Loucy (cell line): Measurements from ENCODE around the gene EIPR1.
"Not testable (repeated sequence)": the region's sequence is repeated elsewhere in the genome, so short reads cannot be mapped to it uniquely, and the experiment has no call there.

Source experiments
- CTCF ChIP-seq: fragments of 200-600 bp; sonication (generic); conservative IDR thresholded peaks from 2 replicates; pipeline ENCODE4 v1.5.1; 2014; ENCODE audit warnings: mild to moderate bottlenecking, antibody characterized with exemption, low read length
- EZH2phosphoT487 ChIP-seq: fragments of 200-600 bp; IDR thresholded peaks from 2 replicates; pipeline ENCODE4 v1.6.1; 2018; ENCODE audit warnings: antibody characterized with exemption, mild to moderate bottlenecking, moderate library complexity, borderline replicate concordance

- not testable (repeated sequence) for TF ChIP-seq CTCF, EZH2phosphoT487
Measured at GRCh38 chr2:3198671-3199192, 178.9 kb downstream of the EIPR1 start.
